Measurements from ENCODE around the gene CBFB.

The CBFB gene

GRCh38 chr16:67053767-67054334, 24.9 kb downstream of the CBFB start:
- TF ChIP-seq REST (IDR thresholded peaks at IDR 0.05; ENCODE audit: low read depth): no peak
- no peak for TF ChIP-seq TEAD4 (IDR thresholded peaks at IDR 0.05)
- no peak for TF ChIP-seq YY1 (IDR thresholded peaks at IDR 0.05; ENCODE audit: low read depth)
- TF ChIP-seq EP300 (IDR thresholded peaks at IDR 0.05; ENCODE audit: borderline replicate concordance): no peak
- TF ChIP-seq EGR1 (IDR thresholded peaks at IDR 0.05): no peak
- no peak for TF ChIP-seq TCF12 (IDR thresholded peaks at IDR 0.05; ENCODE audit: low read depth)
- TF ChIP-seq MAX (IDR thresholded peaks at IDR 0.05): no peak
- no peak for TF ChIP-seq NFIC (IDR thresholded peaks at IDR 0.05)
- TF ChIP-seq ZBTB7A (IDR thresholded peaks at IDR 0.05; ENCODE audit: low read depth): no peak
- TF ChIP-seq FOXM1 (IDR thresholded peaks at IDR 0.05; ENCODE audit: borderline replicate concordance, low read depth): no peak
- TF ChIP-seq RAD21 (IDR thresholded peaks at IDR 0.05; ENCODE audit: low read depth): no peak
- TF ChIP-seq CEBPB (IDR thresholded peaks at IDR 0.05): no peak
- TF ChIP-seq TAF1 (IDR thresholded peaks at IDR 0.05; ENCODE audit: low read depth): no peak
- TF ChIP-seq USF1 (IDR thresholded peaks at IDR 0.05): no peak
- TF ChIP-seq CREB1 (IDR thresholded peaks at IDR 0.05; ENCODE audit: low read depth): no peak

- no peak for TF ChIP-seq TCF12 (IDR thresholded peaks at IDR 0.05; ENCODE audit: low read depth)
These were observed 26.0 kb downstream of the CBFB start for GRCh38 chr16:67054901-67055300.

GRCh38 chr16:67055712-67056487, 27.0 kb downstream of the CBFB start:
- TF ChIP-seq NFIC (IDR thresholded peaks at IDR 0.05) (no peak), TCF12 (IDR thresholded peaks at IDR 0.05; ENCODE audit: low read depth) (no peak), CREB1 (IDR thresholded peaks at IDR 0.05; ENCODE audit: low read depth) (no peak), USF1 (IDR thresholded peaks at IDR 0.05) (no peak), REST (IDR thresholded peaks at IDR 0.05; ENCODE audit: low read depth) (no peak), TEAD4 (IDR thresholded peaks at IDR 0.05) (no peak)

- TF ChIP-seq USF1 (IDR thresholded peaks at IDR 0.05) (no peak), RAD21 (IDR thresholded peaks at IDR 0.05; ENCODE audit: low read depth) (no peak), REST (IDR thresholded peaks at IDR 0.05; ENCODE audit: low read depth) (no peak), ZBTB7A (IDR thresholded peaks at IDR 0.05; ENCODE audit: low read depth) (no peak), MAX (IDR thresholded peaks at IDR 0.05) (no peak), NFIC (IDR thresholded peaks at IDR 0.05) (no peak), YY1 (IDR thresholded peaks at IDR 0.05; ENCODE audit: low read depth) (no peak), CEBPB (IDR thresholded peaks at IDR 0.05) (no peak), EGR1 (IDR thresholded peaks at IDR 0.05) (no peak), TAF1 (IDR thresholded peaks at IDR 0.05; ENCODE audit: low read depth) (no peak), CREB1 (IDR thresholded peaks at IDR 0.05; ENCODE audit: low read depth) (no peak), TEAD4 (IDR thresholded peaks at IDR 0.05) (no peak), EP300 (IDR thresholded peaks at IDR 0.05; ENCODE audit: borderline replicate concordance) (no peak), TCF12 (IDR thresholded peaks at IDR 0.05; ENCODE audit: low read depth) (no peak), FOXM1 (IDR thresholded peaks at IDR 0.05; ENCODE audit: borderline replicate concordance, low read depth) (no peak)
These were observed 34.1 kb downstream of the CBFB start for GRCh38 chr16:67063008-67063407.

All from Ishikawa (cell line).